SK-N-SH (cell line): Measurements from ENCODE around the gene OR51D1. TPM values are rescaled to one million over a fixed set of nuclear protein-coding genes. Genes with fewer than 3 reads are reported as not detected.

Source experiments
- CTCF ChIA-PET: fragments of 300-600, 350-600 bp; formaldehyde crosslinking; extraction: SDS; loops from one replicate; lab custom pipeline; 2021; lab: Yijun Ruan, JAX
- POLR2A ChIA-PET: fragments of 350-600 bp; sonication (Branson Sonifier 250); formaldehyde crosslinking; extraction: SDS; loops from one replicate; lab custom pipeline; 2020; ENCODE audit warnings: antibody characterized with exemption, inconsistent platforms; lab: Yijun Ruan, JAX
- DNase-seq: peaks from one replicate; pipeline ENCODE4 v3.0.0; 2012
- H2AFZ ChIP-seq: fragments of 200-600 bp; sonication (generic); 2 replicates; pipeline ENCODE4 v1.8.1; 2016; ENCODE audit warnings: antibody characterized with exemption, mild to moderate bottlenecking, low read depth
- H3F3A ChIP-seq: fragments of 200-600 bp; sonication (generic); replicated peaks from 2 replicates; pipeline ENCODE3; 2016; ENCODE audit warnings: antibody characterized with exemption, mild to moderate bottlenecking; ENCODE audit not compliant: insufficient read depth
- H3K27ac ChIP-seq, 2 experiments: fragments of 200-500 bp in 1 of 2; fragments of 200-600 bp in 1 of 2; sonication (Bioruptor generic) in 1 of 2; sonication (generic), shearing (Covaris generic) in 1 of 2; 2 replicates each; pipeline versions ENCODE4 v1.5.1 to v1.6.1; 2014 to 2016; ENCODE audit warnings: low read depth in 2 of 2, inconsistent platforms in 1 of 2, low read length in 1 of 2, mild to moderate bottlenecking in 1 of 2, mixed read lengths in 1 of 2
- H3K27me3 ChIP-seq: fragments of 200-600 bp; sonication (generic), shearing (Covaris generic); 2 replicates; pipeline ENCODE4 v1.6.1; 2016; ENCODE audit warnings: mixed run types; ENCODE audit not compliant: insufficient read depth
- H3K36me3 ChIP-seq, 2 experiments: fragments of 200-500 bp in 1 of 2; fragments of 200-600 bp in 1 of 2; sonication (Bioruptor generic) in 1 of 2; sonication (generic) in 1 of 2; replicated peaks in 1 of 2; 2 replicates each; pipeline versions ENCODE3 to v1.5.1; 2014 to 2016; ENCODE audit warnings: low read length in 1 of 2, mild to moderate bottlenecking in 1 of 2; ENCODE audit not compliant: insufficient read depth in 2 of 2, control insufficient read depth in 1 of 2
- H3K4me1 ChIP-seq, 2 experiments: fragments of 200-500 bp in 1 of 2; fragments of 200-600 bp in 1 of 2; sonication (Bioruptor generic) in 1 of 2; sonication (generic), shearing (Covaris generic) in 1 of 2; 2 replicates each; pipeline versions ENCODE4 v1.5.1 to v1.6.1; 2014 to 2016; ENCODE audit warnings: low read depth in 1 of 2, low read length in 1 of 2, mixed run types in 1 of 2; ENCODE audit not compliant: insufficient read depth in 2 of 2, control insufficient read depth in 1 of 2
- H3K4me2 ChIP-seq: fragments of 200-600 bp; sonication (generic), shearing (Covaris generic); 2 replicates; pipeline ENCODE4 v1.6.1; 2017; ENCODE audit warnings: mixed run types
- H3K4me3 ChIP-seq, 2 experiments: fragments of 200-500 bp in 1 of 2; fragments of 200-600 bp in 1 of 2; sonication (Bioruptor generic) in 1 of 2; sonication (generic), shearing (Covaris generic) in 1 of 2; 2 replicates each; pipeline versions ENCODE4 v1.5.1 to v1.8.1; 2014 to 2016; ENCODE audit warnings: low read depth in 2 of 2, inconsistent platforms in 1 of 2, low read length in 1 of 2, mild to moderate bottlenecking in 1 of 2, mixed read lengths in 1 of 2, moderate library complexity in 1 of 2
- H3K79me2 ChIP-seq: fragments of 200-600 bp; sonication (generic); 2 replicates; pipeline ENCODE4 v1.8.1; 2017; ENCODE audit warnings: mild to moderate bottlenecking; ENCODE audit not compliant: insufficient read depth
- H3K9ac ChIP-seq: fragments of 200-600 bp; sonication (generic); 2 replicates; pipeline ENCODE4 v1.6.1; 2017; ENCODE audit warnings: mixed run types
- H3K9me2 ChIP-seq: fragments of 200-600 bp; sonication (generic); 2 replicates; pipeline ENCODE4 v1.6.1; 2017; ENCODE audit warnings: mixed run types
- H3K9me3 ChIP-seq: fragments of 200-600 bp; sonication (generic); 2 replicates; pipeline ENCODE4 v1.6.1; 2017; ENCODE audit warnings: mixed run types, mild to moderate bottlenecking, moderate library complexity
- H4K20me1 ChIP-seq: fragments of 200-600 bp; sonication (generic); 2 replicates; pipeline ENCODE4 v1.6.1; 2017; ENCODE audit warnings: mild to moderate bottlenecking, mixed run types; ENCODE audit not compliant: insufficient read depth
- CHD2 ChIP-seq: fragments of 150-350 bp; IDR thresholded peaks from 2 replicates; pipeline ENCODE4 v1.6.1; 2018; ENCODE audit warnings: low read length; ENCODE audit not compliant: partially characterized antibody
- ELF1 ChIP-seq: IDR thresholded peaks from 2 replicates; pipeline ENCODE4 v1.4.0; 2012
- EP300 ChIP-seq, 2 experiments: IDR thresholded peaks; 2 replicates each; pipeline versions ENCODE4 v1.4.0 to v1.6.1; 2012; ENCODE audit warnings: borderline replicate concordance in 1 of 2, low read depth in 1 of 2, low read length in 1 of 2
- EZH2phosphoT487 ChIP-seq: fragments of 200-600 bp; sonication (generic); IDR thresholded peaks from 2 replicates; pipeline ENCODE4 v1.6.1; 2017; ENCODE audit warnings: low read depth, mixed run types, mild to moderate bottlenecking, antibody characterized with exemption, moderate library complexity, borderline replicate concordance
- FOXJ3 ChIP-seq: sonication (generic); formaldehyde crosslinking; IDR thresholded peaks from 2 replicates; pipeline ENCODE4 v1.5.1; 2020; ENCODE audit warnings: mild to moderate bottlenecking, missing genetic modification reagents
- FOXM1 ChIP-seq: IDR thresholded peaks from 2 replicates; pipeline ENCODE4 v1.4.0; 2012; ENCODE audit warnings: low read depth, mild to moderate bottlenecking
- GABPA ChIP-seq: IDR thresholded peaks from 2 replicates; pipeline ENCODE4 v1.4.0; 2012; ENCODE audit warnings: low read depth, mild to moderate bottlenecking
- GATA2 ChIP-seq: sonication (generic); formaldehyde crosslinking; IDR thresholded peaks from 2 replicates; pipeline ENCODE4 v1.5.0; 2020; ENCODE audit warnings: mild to moderate bottlenecking, missing genetic modification reagents
- JUND ChIP-seq: IDR thresholded peaks from 2 replicates; pipeline ENCODE4 v1.4.0; 2012
- MXI1 ChIP-seq: IDR thresholded peaks from 2 replicates; pipeline ENCODE4 v1.6.1; 2012; ENCODE audit warnings: mild to moderate bottlenecking, low read depth, low read length, improper control_type of control experiment
- RAD21 ChIP-seq: IDR thresholded peaks from 2 replicates; pipeline ENCODE4 v1.6.1; 2012; ENCODE audit warnings: mild to moderate bottlenecking, low read length
- RCOR1 ChIP-seq: fragments of 150-350 bp; IDR thresholded peaks from 2 replicates; pipeline ENCODE4 v1.6.1; 2017; ENCODE audit warnings: antibody characterized with exemption, low read length
- YY1 ChIP-seq: IDR thresholded peaks from 2 replicates; pipeline ENCODE4 v1.4.0; 2012; ENCODE audit warnings: low read depth, mild to moderate bottlenecking
- WGBS: methylation state at CpG from one replicate; pipeline ENCODE4 v1.1.6; 2017; ENCODE audit warnings: low lambda C conversion rate; 5-methylcytosine and 5-hydroxymethylcytosine counted together
- polyA plus RNA-seq, 3 experiments: library from polyadenylated mRNA; depleted of rRNA; stranded (reverse); fragments of >200 nt; gene quantifications; 2 replicates each; pipeline ENCODE4 v1.2.3, GENCODE V29; 2012
- TF ChIP-seq, protein P1 (sequence below): IDR thresholded peaks from 2 replicates; pipeline ENCODE4 v1.4.0; 2012; ENCODE audit warnings: low read depth
- TF ChIP-seq, protein P2 (sequence below): fragments of 150-350 bp; IDR thresholded peaks from 2 replicates; pipeline ENCODE4 v1.6.1; 2016; ENCODE audit warnings: mild to moderate bottlenecking, low read depth, low read length
- TF ChIP-seq, protein P3 (sequence below): fragments of 150-350 bp; IDR thresholded peaks from 2 replicates; pipeline ENCODE4 v1.6.1; 2017; ENCODE audit warnings: antibody characterized with exemption, low read length, low read depth, borderline replicate concordance
- TF ChIP-seq, protein P4 (sequence below): IDR thresholded peaks from 2 replicates; pipeline ENCODE4 v1.4.0; 2012; ENCODE audit warnings: low read depth, borderline replicate concordance
- TF ChIP-seq, protein P5 (sequence below): fragments of 200-600 bp; sonication (generic); IDR thresholded peaks from 2 replicates; pipeline ENCODE4 v1.6.1; 2017; ENCODE audit warnings: antibody characterized with exemption, mild to moderate bottlenecking, moderate library complexity
- TF ChIP-seq, protein P6 (sequence below): IDR thresholded peaks from 2 replicates; pipeline ENCODE4; 2012

Gene OR51D1
- polyA plus RNA-seq, 1 of the 3 experiments (the other 2 are of a cell fraction): not detected

DNA sequence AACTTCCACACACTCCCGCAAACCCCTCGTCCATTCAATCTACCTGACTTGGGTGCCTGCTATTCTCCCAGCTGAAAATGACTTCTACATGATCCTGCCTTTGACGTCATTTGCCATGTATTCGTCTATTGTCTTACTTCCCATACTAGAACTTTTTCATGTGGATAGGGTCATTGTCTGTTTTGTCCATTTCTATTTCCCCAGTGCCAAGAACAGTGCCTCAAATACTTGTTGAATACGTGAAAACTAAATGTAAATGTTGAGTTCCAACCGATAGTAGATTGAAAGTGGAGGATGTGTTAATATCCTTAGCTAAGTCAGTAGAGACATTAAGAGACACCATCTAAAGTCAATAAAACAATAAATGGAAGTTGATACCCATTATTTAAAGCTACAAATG lies 30.2 kb upstream of the OR51D1 start:
- Histone ChIP-seq H3K36me3 (peaks cover 15 to 20% of the 10 kb centered on the region in 2 experiments), H3K4me1 (peaks cover 0 to 10% of the 10 kb centered on the region in 2 experiments; a peak in 3 of 4 replicates), H3K27me3 (no peaks in the 10 kb centered on the region), H4K20me1 (no peaks in the 10 kb centered on the region), H3F3A (no peaks in the 10 kb centered on the region), H3K9ac (peak overlapping the region; percentile 81), H3K79me2 (no peaks in the 10 kb centered on the region; the same call in 1 of the 2 replicates), H3K4me2 (peak overlapping the region; percentile 76), H3K9me2 (no peaks in the 10 kb centered on the region), H3K4me3 (peak overlapping the region; percentile 73 to 79), H2AFZ (peak overlapping the region; percentile 97), H3K9me3 (no peaks in the 10 kb centered on the region), H3K27ac (peak overlapping the region in 1 of 2 experiments; percentile 80; a peak in 2 of 4 replicates)
- TF ChIP-seq YY1 (no peak), FOXJ3 (CRISPR knock-in tag) (no peak), RAD21 (no peak), CHD2 (no peak), MXI1 (no peak), GABPA (no peak), RCOR1 (no peak), EP300 (IDR thresholded peaks at IDR 0.05; ENCODE audit: borderline replicate concordance in 1 of 2, low read depth in 1 of 2, low read length in 1 of 2) (no peak), ELF1 (no peak), JUND (no peak), FOXM1 (no peak), GATA2 (CRISPR knock-in tag) (no peak), EZH2phosphoT487 (no peak)
- TF ChIP-seq, protein P1, sequence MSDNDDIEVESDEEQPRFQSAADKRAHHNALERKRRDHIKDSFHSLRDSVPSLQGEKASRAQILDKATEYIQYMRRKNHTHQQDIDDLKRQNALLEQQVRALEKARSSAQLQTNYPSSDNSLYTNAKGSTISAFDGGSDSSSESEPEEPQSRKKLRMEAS: no peak
- TF ChIP-seq, protein P2, sequence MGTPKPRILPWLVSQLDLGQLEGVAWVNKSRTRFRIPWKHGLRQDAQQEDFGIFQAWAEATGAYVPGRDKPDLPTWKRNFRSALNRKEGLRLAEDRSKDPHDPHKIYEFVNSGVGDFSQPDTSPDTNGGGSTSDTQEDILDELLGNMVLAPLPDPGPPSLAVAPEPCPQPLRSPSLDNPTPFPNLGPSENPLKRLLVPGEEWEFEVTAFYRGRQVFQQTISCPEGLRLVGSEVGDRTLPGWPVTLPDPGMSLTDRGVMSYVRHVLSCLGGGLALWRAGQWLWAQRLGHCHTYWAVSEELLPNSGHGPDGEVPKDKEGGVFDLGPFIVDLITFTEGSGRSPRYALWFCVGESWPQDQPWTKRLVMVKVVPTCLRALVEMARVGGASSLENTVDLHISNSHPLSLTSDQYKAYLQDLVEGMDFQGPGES: no peak
- TF ChIP-seq, protein P3, sequence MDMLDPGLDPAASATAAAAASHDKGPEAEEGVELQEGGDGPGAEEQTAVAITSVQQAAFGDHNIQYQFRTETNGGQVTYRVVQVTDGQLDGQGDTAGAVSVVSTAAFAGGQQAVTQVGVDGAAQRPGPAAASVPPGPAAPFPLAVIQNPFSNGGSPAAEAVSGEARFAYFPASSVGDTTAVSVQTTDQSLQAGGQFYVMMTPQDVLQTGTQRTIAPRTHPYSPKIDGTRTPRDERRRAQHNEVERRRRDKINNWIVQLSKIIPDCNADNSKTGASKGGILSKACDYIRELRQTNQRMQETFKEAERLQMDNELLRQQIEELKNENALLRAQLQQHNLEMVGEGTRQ: no peak
- TF ChIP-seq, protein P4, sequence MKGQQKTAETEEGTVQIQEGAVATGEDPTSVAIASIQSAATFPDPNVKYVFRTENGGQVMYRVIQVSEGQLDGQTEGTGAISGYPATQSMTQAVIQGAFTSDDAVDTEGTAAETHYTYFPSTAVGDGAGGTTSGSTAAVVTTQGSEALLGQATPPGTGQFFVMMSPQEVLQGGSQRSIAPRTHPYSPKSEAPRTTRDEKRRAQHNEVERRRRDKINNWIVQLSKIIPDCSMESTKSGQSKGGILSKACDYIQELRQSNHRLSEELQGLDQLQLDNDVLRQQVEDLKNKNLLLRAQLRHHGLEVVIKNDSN: no peak
- TF ChIP-seq, protein P5, sequence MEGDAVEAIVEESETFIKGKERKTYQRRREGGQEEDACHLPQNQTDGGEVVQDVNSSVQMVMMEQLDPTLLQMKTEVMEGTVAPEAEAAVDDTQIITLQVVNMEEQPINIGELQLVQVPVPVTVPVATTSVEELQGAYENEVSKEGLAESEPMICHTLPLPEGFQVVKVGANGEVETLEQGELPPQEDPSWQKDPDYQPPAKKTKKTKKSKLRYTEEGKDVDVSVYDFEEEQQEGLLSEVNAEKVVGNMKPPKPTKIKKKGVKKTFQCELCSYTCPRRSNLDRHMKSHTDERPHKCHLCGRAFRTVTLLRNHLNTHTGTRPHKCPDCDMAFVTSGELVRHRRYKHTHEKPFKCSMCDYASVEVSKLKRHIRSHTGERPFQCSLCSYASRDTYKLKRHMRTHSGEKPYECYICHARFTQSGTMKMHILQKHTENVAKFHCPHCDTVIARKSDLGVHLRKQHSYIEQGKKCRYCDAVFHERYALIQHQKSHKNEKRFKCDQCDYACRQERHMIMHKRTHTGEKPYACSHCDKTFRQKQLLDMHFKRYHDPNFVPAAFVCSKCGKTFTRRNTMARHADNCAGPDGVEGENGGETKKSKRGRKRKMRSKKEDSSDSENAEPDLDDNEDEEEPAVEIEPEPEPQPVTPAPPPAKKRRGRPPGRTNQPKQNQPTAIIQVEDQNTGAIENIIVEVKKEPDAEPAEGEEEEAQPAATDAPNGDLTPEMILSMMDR: no peak
- TF ChIP-seq, protein P6, sequence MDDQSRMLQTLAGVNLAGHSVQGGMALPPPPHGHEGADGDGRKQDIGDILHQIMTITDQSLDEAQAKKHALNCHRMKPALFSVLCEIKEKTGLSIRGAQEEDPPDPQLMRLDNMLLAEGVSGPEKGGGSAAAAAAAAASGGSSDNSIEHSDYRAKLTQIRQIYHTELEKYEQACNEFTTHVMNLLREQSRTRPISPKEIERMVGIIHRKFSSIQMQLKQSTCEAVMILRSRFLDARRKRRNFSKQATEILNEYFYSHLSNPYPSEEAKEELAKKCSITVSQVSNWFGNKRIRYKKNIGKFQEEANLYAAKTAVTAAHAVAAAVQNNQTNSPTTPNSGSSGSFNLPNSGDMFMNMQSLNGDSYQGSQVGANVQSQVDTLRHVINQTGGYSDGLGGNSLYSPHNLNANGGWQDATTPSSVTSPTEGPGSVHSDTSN: no peak
- POLR2A ChIA-PET: interaction anchor here (1.2 kb wide), 1 partner anchor 8 kb away, joined by 4 read pairs; no protein-coding TSS in a partner anchor
- DNase-seq: no peak
- 46% methylated on average over 6 of the region's 6 CpGs for WGBS
- CTCF ChIA-PET: interaction anchor here (0.6 to 2.9 kb wide), 6 partner anchors 8 to 425 kb away, joined by 3 to 10 read pairs (median 4); partner anchors contain the start of gene OR51D1
